HG03066 (cell line): ENCODE data around the gene CCL4.
"Not testable (repeated sequence)": the region's sequence is repeated elsewhere in the genome, so short reads cannot be mapped to it uniquely, and the experiment has no call there.

Source experiments
- ATAC-seq: cut with Tn5 transposase; IDR thresholded peaks from one replicate; pipeline ENCODE4 v1.9.1; 2021; ENCODE audit warnings: low read depth; ENCODE audit not compliant: unreplicated experiment

CCL4 gene

GRCh38 chr17:36115649-36115977 lies 12.0 kb downstream of the CCL4 start:
- ATAC-seq: not testable (repeated sequence)

DNA sequence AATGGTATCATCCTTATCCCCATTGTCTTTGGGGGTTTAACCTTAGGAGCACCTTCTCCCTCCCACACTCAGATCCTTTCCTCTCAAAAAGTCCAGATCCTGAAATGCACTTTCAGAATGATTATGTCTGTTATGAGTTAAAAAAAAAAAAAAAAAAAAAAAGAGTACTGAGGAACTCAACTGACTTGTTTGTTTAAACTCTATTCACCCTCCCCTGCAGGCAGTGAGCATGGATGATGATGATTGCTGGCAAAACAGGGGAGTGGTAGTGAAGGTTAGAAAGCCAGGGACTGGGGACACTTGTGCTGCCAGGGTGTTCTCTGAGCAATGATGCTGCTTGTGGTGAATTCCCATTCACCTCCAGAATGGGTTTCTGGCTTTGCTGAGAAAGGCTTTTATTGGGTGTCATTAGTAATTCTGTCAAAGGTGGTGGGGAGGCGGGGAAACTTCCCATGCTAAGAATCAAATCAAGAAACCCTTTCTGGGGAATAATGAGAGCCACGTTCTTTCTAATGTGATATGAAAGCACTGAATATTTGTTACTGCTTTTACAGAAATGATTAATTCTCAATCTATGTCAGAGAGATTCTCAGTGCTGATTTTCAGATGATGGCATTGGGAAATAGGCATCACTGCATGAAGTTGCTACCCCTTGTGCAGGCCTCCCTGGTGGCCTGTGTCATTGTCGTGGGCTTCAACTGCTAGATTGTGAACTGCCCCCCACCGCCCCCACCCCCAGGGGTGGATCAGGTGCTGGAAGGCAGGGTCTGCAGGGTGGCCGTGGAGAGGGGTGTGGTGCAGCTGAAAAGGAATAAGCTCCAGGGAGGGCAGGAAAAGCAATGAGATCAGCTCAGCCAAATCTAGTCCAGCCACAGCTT lies 14.1 kb downstream of the CCL4 start:
- no peak for ATAC-seq

DNA sequence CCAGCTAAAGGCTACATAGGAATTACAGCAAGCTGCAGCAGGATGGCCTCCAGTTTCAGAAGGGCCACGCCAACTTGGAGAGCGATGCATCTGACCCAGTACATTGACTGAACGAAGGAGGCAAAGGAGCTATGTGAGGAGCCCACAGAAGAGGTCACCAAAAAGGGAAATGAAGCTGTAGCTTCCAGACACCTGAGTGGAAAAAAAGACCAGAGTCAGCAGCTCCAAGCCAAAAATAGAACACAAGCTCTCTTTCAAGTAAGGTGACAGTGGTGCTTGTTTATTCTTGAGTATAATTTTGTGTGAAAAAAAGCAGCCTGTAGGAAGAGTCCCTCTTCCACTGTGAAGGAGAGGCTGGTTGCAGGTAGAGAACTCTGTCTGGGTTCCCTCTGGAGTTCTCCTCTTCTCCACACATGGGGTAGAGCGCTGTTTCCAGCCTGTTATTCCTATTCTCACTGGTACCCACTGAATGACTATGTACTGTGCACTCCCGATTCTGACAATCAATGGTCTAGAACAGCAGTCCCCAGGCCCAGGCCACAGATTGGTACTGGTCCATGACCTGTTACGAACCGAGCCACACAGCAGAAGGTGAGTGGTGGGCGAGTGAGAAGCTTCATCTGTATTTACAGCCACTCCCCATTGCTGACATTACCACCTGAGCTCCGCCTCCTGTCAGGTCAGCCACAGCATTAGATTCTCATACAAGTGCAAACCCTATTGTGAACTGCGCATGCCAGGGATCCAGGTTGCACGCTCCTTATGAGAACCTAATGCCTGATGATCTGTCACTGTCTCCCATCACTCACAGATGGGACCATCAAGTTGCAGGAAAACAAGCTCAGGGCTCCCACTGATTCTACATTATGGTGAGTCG lies 15.1 kb downstream of the CCL4 start:
- ATAC-seq: no peak

DNA sequence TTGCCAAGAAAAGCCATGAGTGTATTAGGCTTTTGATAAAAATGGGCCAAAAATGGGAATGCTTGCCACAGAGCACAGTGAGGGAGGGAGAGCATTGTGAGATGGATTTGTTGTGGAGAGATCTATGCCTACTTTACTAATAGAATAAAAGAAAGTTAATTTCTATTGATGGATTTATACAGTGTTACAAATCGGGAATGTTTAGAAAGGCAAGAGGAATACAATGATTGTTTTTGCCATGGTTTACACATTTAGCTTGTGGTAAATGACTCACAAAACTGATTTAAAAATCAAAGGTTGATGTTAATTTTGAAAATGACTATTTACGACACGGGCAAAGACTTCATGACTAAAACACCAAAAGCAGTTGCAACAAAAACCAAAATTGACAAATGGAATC lies 16.6 kb downstream of the CCL4 start:
- ATAC-seq: no peak

- not testable (repeated sequence) for ATAC-seq
Observed at GRCh38 chr17:36121099-36121498, 17.5 kb downstream of the CCL4 start.

- no peak for ATAC-seq
Observed at GRCh38 chr17:36123431-36123830, 19.8 kb downstream of the CCL4 start.

DNA sequence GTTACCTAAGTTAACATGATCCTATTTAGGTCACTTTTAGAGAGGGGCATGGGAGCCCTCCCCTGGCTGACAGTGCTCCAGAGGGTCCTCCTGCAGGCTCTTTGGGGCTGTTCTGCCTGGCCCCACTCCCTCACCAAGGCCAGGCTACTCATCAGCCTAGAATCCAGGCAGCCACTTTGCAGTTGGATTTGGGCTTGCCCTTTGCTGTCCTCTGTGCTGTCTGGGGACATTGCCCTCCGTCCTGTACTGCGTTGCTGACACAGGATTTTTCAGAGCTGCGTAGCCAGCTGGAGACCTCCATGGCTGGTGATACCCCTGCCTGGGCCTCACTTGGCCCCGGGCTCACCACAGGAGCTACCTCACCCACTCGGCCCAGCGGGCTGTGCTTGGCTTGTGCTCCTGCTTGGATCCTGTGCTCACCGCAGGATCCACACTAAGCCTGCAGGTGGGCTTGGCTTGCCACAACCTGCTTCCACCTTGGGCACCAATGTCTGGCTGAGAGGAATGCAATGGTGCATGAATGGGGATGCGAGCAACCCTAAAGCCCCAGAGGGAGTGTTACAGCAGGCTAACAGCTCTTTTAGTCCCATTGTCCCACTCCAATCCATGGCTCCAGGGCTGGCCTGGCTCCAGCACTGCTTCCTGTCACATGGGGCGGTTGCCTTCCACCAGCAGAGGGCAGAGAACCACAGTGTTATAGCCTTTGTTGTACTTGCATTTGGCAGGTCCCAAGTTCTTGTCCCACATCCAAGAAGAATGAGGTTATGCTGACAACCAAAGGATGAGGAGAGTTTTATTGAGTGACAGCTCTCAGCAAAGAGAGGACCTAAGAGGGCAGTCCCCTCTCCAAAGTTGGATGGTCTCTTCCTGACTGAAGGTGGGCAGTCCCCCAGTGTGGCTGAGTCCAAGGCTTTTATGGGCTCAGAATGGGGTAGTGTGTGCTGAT lies 21.5 kb downstream of the CCL4 start:
- no peak for ATAC-seq

GRCh38 chr17:36127199-36127893 lies 23.7 kb downstream of the CCL4 start:
- ATAC-seq: no peak

- no peak for ATAC-seq
Observed at GRCh38 chr17:36127911-36128310, 24.3 kb downstream of the CCL4 start.

- ATAC-seq: no peak
Observed at GRCh38 chr17:36128411-36128978, 24.9 kb downstream of the CCL4 start.

DNA sequence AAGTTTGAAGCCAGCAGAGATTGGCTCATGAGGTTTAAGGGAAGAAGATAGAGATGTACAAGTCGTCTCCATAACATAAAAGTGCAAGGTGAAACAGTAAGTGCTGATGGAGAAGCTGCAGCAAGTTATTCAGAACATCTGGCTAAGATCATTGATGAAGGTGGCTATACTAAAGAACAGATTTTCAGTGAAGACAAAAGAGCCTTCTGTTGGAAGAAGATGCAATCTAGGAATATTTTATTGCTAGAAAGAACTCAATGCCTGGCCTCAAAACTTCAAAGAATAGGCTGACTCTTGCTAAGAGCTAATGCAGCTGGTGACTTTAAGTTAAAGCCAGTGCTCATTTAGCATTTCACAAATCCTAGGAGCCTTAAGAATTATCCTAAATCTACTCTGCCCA lies 26.0 kb downstream of the CCL4 start:
- ATAC-seq: no peak

DNA sequence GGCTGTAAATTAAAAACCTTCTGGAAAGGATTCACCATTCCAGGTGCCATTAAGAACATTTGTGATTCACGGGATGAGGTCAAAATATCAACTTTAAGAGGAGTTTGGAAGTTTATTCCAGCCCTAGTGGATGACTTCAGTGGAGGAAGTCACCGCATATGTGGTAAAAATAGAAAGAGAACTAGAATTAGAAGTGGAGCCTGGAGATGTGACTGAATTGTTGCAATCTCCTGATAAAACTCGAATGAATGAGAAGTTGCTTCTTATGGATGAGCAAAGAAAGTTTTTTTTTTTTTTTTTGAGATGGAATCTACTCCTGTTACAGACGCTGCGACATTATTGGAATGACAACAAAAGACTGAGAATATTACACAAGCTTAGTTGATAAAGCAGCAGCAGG lies 26.7 kb downstream of the CCL4 start:
- no peak for ATAC-seq

GRCh38 chr17:36131421-36131820 lies 27.8 kb downstream of the CCL4 start:
- ATAC-seq: no peak

- ATAC-seq: no peak
Observed at GRCh38 chr17:36131931-36132330, 28.3 kb downstream of the CCL4 start.

- no peak for ATAC-seq
Observed at GRCh38 chr17:36132421-36132831, 28.8 kb downstream of the CCL4 start.

GRCh38 chr17:36133602-36134236 lies 30.1 kb downstream of the CCL4 start:
- no peak for ATAC-seq

DNA sequence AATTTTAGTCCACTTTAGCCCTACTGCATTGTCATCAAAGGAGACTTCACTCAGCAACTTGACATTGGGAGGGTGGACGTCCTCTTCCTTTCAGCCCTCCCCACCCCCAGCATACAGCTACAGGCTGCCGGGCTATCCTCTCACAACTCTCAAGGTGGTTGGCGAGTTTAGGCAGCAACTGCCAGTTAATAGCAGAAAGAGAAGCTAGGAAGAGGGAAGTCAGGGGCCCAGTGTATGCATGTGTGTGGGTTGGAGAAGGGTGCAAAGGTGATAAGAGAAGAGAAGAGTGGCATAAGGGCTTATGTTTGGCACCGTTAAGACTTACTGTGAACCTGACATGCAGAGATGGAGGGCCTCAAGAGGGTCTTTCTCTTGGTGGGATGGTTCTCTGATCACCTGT lies 31.8 kb downstream of the CCL4 start:
- ATAC-seq: no peak

DNA sequence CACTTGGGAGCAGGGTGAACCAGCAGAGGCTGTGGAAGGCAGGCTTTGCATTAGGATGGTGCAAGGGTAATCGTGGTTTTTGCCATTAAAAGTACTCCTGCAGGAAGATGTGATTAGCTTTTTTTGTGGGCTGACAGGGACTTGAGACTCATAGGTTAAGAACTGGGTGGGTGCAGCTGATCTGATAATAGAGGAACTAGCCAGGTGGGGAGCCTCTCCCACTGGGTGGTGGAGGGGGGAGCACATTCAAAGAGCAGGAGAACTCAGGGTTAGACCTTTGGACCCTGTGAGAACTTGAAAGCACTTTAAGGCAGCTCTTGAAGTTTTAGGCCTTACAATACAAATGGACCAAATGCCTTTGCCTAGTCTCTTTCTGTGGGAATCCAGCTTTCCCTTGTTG lies 32.4 kb downstream of the CCL4 start:
- no peak for ATAC-seq

DNA sequence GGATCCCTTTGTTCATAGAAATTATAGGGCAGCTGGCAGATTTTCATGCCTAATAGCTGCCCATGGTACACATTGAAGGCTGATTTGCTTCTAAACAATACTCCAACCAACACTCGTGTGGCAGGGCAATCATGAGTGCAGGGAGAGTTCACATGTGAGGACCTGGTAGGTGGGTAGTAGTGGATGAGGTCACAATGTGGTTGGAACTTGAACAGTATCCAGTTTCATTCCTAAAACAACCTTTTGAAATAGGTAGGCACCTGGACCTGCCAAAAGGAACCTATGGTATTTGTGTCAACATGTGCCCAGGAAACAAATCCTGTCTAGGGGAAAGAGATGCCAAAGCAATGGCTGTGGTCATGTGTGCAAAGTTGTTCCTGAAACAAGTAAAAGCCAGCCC lies 32.8 kb downstream of the CCL4 start:
- no peak for ATAC-seq
